ENCODE measurements around the gene CLBA1.

DNA sequence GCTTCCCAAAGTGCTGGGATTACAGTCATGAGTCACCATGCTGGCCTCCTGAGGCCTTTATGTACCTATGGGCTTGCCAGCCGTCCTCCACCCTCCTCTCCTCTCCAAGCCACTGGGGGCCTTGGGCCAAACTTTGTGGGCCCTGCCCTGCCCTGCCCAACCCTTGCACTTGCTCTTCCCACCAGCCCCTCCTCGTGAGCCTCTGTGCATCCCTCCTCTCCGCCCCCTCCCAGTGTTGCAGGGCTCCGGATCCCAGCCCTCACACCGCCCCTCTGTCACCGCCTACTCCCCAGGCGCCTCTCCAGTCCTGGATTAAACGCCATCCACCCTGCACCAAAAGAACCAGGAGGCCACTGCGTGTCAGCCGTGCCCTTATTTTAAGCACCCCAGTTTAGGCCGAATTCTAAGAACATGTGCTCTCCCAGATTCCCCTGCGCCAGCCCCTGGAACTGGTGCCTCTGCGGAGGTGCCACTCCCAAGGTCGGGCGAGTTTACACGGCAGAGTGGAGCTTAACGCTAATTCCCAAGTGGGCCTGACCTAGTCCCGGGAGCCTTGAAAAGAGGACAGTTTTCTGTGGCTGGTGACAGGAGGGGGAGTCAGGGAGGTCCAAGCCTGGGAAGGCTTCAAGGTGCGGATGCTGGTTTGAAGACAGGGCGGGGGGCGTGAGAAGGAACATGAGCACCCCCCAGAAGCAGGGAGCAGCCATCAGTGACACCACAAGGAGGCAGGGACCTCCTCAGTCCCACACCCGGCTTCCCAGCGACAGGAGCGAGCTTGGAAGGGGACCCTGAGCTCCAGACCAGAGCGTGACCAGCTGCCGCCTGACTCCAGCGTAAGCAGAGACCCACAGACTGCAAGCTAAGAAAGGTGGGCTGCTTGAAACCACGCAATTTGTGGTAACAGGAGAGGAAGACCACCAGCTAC, 56.5 kb downstream of the CLBA1 start:
- TF ChIP-seq, protein P1, sequence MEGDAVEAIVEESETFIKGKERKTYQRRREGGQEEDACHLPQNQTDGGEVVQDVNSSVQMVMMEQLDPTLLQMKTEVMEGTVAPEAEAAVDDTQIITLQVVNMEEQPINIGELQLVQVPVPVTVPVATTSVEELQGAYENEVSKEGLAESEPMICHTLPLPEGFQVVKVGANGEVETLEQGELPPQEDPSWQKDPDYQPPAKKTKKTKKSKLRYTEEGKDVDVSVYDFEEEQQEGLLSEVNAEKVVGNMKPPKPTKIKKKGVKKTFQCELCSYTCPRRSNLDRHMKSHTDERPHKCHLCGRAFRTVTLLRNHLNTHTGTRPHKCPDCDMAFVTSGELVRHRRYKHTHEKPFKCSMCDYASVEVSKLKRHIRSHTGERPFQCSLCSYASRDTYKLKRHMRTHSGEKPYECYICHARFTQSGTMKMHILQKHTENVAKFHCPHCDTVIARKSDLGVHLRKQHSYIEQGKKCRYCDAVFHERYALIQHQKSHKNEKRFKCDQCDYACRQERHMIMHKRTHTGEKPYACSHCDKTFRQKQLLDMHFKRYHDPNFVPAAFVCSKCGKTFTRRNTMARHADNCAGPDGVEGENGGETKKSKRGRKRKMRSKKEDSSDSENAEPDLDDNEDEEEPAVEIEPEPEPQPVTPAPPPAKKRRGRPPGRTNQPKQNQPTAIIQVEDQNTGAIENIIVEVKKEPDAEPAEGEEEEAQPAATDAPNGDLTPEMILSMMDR (conservative IDR thresholded peaks at IDR 0.05), result no peak
- TF ChIP-seq ZFX (IDR thresholded peaks at IDR 0.05), result no peak

Measured in C4-2B (cell line).